HEK293T (cell line): ENCODE results near the gene MAPKAPK5.
"Not testable (repeated sequence)": the region's sequence is repeated elsewhere in the genome, so short reads cannot be mapped to it uniquely, and the experiment has no call there.

Experiments
- CTCF ChIA-PET: fragments of 350-600 bp; formaldehyde crosslinking; extraction: SDS; loops from one replicate; lab custom pipeline; 2021; ENCODE audit warnings: antibody characterized with exemption, inconsistent platforms; lab: Yijun Ruan, JAX
- POLR2A ChIA-PET: fragments of 350-600 bp; formaldehyde crosslinking; extraction: SDS; loops from one replicate; lab custom pipeline; 2020; ENCODE audit warnings: antibody characterized with exemption, inconsistent platforms; lab: Yijun Ruan, JAX
- DNase-seq: peaks from one replicate; pipeline ENCODE4 v3.0.0; 2012; ENCODE audit warnings: mixed read lengths; ENCODE audit errors: extremely low spot score
- ARNT ChIP-seq: fragments of 450-650 bp; IDR thresholded peaks from 2 replicates; pipeline ENCODE4 v1.6.1; 2017; ENCODE audit warnings: mild to moderate bottlenecking
- BHLHE40 ChIP-seq: fragments of 450-650 bp; IDR thresholded peaks from 2 replicates; pipeline ENCODE4 v1.6.1; 2016; ENCODE audit warnings: mild to moderate bottlenecking, moderate library complexity, borderline replicate concordance
- CTBP1 ChIP-seq: fragments of 450-650 bp; IDR thresholded peaks from 2 replicates; pipeline ENCODE4 v1.6.1; 2016; ENCODE audit warnings: borderline replicate concordance
- ELF4 ChIP-seq: fragments of 450-650 bp; IDR thresholded peaks from 2 replicates; pipeline ENCODE4 v1.6.1; 2017; ENCODE audit warnings: antibody characterized with exemption
- FOXA1 ChIP-seq: fragments of 450-650 bp; IDR thresholded peaks from 2 replicates; pipeline ENCODE4 v1.6.1; 2016; ENCODE audit warnings: mild to moderate bottlenecking
- FOXK2 ChIP-seq: fragments of 450-650 bp; IDR thresholded peaks from 2 replicates; pipeline ENCODE4 v1.6.1; 2016; ENCODE audit warnings: mild to moderate bottlenecking
- FOXM1 ChIP-seq: fragments of 450-650 bp; IDR thresholded peaks from 2 replicates; pipeline ENCODE4 v1.6.1; 2017; ENCODE audit warnings: mild to moderate bottlenecking, borderline replicate concordance
- HDGF ChIP-seq: fragments of 450-650 bp; IDR thresholded peaks from 2 replicates; pipeline ENCODE4 v1.6.1; 2017; ENCODE audit warnings: antibody characterized with exemption, borderline replicate concordance
- L3MBTL2 ChIP-seq: fragments of 450-650 bp; conservative IDR thresholded peaks from 2 replicates; pipeline ENCODE4 v1.6.1; 2016; ENCODE audit warnings: mild to moderate bottlenecking
- LEF1 ChIP-seq: fragments of 450-650 bp; IDR thresholded peaks from 2 replicates; pipeline ENCODE4 v1.6.1; 2017; ENCODE audit warnings: mild to moderate bottlenecking, borderline replicate concordance
- NFRKB ChIP-seq: fragments of 450-650 bp; IDR thresholded peaks from 2 replicates; pipeline ENCODE4 v1.6.1; 2016; ENCODE audit warnings: mild to moderate bottlenecking, moderate library complexity
- SP1 ChIP-seq: fragments of 450-650 bp; IDR thresholded peaks from 2 replicates; pipeline ENCODE4 v1.6.1; 2017
- SUZ12 ChIP-seq: fragments of 450-650 bp; IDR thresholded peaks from 2 replicates; pipeline ENCODE4 v1.6.1; 2016; ENCODE audit warnings: mild to moderate bottlenecking
- TARDBP ChIP-seq: fragments of 450-650 bp; IDR thresholded peaks from 2 replicates; pipeline ENCODE4 v1.6.1; 2016
- ZNF384 ChIP-seq: fragments of 450-650 bp; IDR thresholded peaks from 2 replicates; pipeline ENCODE4 v1.6.1; 2016
- TF ChIP-seq, protein P1 (sequence below): fragments of 450-650 bp; IDR thresholded peaks from 2 replicates; pipeline ENCODE4 v1.6.1; 2016

The MAPKAPK5 gene

DNA sequence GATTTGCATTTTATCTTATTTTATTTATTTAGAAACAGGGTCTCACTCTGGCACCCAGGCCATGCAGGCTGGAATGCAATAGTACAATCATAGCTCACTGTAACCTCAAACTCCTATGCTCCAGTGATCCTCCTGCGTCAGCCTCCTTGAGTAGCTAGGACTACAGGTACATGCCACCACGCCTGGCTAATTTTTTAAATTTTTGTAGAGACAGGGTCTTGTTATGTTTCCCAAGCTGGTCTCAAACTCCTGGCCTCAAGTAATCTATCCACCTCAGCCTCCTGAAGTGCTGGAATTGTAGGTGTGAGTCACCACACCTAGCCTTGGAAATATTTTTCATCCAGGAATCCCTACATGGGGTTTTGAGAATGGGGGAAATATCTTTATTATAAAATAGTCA lies 84.6 kb downstream of the MAPKAPK5 start:
- CTCF ChIA-PET: no interaction called here
- TF ChIP-seq SP1: no peak
- no peak for TF ChIP-seq FOXK2
- TF ChIP-seq HDGF: no peak
- TF ChIP-seq FOXM1: no peak
- no peak for TF ChIP-seq SUZ12
- TF ChIP-seq NFRKB: no peak
- no peak for DNase-seq
- POLR2A ChIA-PET: interaction anchor here (1.3 kb wide), 1 partner anchor 85 kb away, joined by 3 read pairs; no protein-coding TSS in a partner anchor

DNA sequence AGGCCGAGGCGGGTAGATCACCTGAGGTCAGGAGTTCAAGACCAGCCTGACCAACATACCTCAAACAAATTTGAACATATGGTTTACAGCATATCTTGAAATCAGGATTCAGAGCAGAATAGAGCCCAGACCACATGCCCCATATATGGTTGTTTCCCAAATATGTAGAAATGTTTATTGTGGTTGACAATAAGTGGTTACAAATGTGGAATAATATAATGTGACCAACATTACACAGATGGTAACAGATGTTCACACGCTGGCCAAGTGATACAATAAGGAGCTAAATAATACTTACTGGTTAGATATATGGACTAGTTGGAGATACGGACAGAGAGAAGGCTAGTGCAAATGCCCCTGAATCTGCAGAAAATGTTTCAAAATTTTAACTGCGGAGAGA lies 85.3 kb downstream of the MAPKAPK5 start:
- no peak for TF ChIP-seq FOXM1
- TF ChIP-seq TARDBP: no peak
- TF ChIP-seq HDGF: no peak
- no peak for TF ChIP-seq FOXK2
- no peak for TF ChIP-seq SUZ12
- no peak for TF ChIP-seq L3MBTL2
- TF ChIP-seq FOXA1: no peak
- no peak for TF ChIP-seq SP1
- no peak for TF ChIP-seq LEF1
- no peak for TF ChIP-seq NFRKB
- no peak for TF ChIP-seq CTBP1
- no peak for TF ChIP-seq ARNT
- TF ChIP-seq, protein P1, sequence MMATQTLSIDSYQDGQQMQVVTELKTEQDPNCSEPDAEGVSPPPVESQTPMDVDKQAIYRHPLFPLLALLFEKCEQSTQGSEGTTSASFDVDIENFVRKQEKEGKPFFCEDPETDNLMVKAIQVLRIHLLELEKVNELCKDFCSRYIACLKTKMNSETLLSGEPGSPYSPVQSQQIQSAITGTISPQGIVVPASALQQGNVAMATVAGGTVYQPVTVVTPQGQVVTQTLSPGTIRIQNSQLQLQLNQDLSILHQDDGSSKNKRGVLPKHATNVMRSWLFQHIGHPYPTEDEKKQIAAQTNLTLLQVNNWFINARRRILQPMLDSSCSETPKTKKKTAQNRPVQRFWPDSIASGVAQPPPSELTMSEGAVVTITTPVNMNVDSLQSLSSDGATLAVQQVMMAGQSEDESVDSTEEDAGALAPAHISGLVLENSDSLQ: no peak
- TF ChIP-seq ZNF384: no peak
- no peak for TF ChIP-seq ELF4
- TF ChIP-seq BHLHE40: no peak
- DNase-seq: no peak
- CTCF ChIA-PET: interaction anchor here (1.0 kb wide), 1 partner anchor 17 kb away, joined by 4 read pairs; no protein-coding TSS in a partner anchor
- POLR2A ChIA-PET: no interaction called here

DNA sequence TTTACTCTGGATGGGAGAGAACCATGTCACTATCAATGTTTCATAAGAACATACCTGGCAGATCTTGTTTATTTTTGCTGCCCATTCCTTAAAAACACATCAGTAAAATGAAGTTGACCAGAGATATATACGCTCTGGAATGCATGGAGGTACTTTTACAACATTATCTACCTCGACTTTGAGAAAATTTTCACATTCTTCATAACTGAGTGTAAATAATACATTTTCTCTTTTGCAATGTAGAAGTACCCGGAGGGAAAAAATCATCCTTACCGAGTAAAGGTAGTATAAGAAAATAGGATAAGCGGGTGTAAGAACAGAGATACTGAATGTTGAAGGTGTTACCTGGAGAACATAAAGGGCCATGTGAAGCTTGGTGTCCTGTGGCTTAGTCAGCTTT lies 90.2 kb downstream of the MAPKAPK5 start:
- no peak for DNase-seq
- CTCF ChIA-PET: no interaction called here
- TF ChIP-seq FOXM1 (no peak), BHLHE40 (no peak), ARNT (no peak), LEF1 (no peak), FOXK2 (no peak), L3MBTL2 (no peak), ZNF384 (no peak), CTBP1 (no peak), FOXA1 (no peak)
- TF ChIP-seq, protein P1: no peak
- POLR2A ChIA-PET: no interaction called here

DNA sequence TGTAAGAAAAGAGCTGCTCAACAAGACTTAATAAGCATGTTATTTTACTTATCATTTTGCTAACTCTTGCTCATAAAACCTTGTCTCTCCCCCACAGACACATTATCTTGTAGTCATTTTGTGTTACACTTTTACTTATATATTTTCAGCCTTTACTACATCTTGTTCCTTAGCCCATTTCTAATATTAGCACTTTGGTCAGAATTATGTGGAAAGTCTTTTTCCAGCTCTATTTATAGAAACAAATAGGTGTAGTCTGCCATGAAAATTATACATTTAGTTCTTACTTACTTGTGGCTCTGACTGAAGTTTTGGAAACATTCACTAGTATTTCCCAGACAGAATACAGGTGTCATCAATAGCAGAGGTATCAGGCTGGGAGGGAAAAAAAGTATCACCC lies 94.8 kb downstream of the MAPKAPK5 start:
- CTCF ChIA-PET: no interaction called here
- DNase-seq: no peak
- POLR2A ChIA-PET: no interaction called here
- TF ChIP-seq BHLHE40 (no peak), SUZ12 (no peak), NFRKB (no peak), HDGF (no peak), L3MBTL2 (no peak), FOXA1 (no peak), LEF1 (no peak)
- TF ChIP-seq, protein P1: no peak

DNA sequence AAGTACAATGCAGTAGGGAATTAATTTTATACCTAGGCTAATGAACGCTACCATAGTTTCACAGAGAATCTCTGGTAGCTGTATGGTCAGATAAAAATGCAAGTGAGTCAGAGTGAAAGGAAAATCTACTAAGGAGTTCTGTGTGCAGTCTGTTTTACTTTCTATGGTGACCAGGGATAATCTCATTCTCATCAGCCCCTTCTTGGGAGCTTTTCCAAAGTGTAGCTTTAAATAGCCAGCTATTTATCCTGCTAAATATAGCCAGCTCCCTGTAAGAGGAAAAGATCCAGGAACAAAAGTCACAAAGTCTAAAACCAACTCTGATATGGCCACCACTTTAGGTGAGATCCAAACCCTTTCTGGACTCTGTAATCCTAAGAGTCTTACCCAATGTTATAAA lies 95.4 kb downstream of the MAPKAPK5 start:
- DNase-seq: no peak
- TF ChIP-seq ARNT: no peak
- no peak for TF ChIP-seq TARDBP
- no peak for TF ChIP-seq BHLHE40
- TF ChIP-seq ZNF384: no peak
- no peak for TF ChIP-seq NFRKB
- TF ChIP-seq LEF1: no peak
- TF ChIP-seq L3MBTL2: no peak
- TF ChIP-seq ELF4: no peak
- no peak for TF ChIP-seq FOXA1
- TF ChIP-seq SUZ12: no peak
- TF ChIP-seq FOXK2: no peak

DNA sequence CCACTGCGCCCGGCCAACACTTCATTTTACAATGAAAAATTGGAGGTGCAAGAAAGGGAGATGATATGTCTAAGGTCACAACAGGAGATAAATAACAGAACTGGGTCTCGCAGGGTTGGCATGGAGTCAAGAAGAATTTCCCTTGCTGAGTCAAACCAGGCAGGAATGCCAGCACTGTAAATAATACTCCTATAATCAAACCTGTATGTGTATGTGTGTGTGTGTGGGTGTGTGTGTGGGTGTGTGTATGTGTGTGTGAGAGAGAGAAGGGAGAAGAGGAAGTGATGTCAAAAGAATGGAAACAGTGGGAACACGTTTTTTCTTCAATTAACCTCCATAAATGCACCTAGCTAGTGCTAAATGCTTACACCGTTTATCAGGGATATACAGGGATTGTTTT lies 100.5 kb downstream of the MAPKAPK5 start:
- no peak for DNase-seq
- CTCF ChIA-PET: no interaction called here
- TF ChIP-seq TARDBP: no peak
- POLR2A ChIA-PET: no interaction called here

More for the DNA sequence above, 95.4 kb downstream of the MAPKAPK5 start:
- ChIA-PET POLR2A (no interaction called here), CTCF (interaction anchor here (0.6 kb wide), 1 partner anchor 186 kb away, joined by 3 read pairs; no protein-coding TSS in a partner anchor)

DNA sequence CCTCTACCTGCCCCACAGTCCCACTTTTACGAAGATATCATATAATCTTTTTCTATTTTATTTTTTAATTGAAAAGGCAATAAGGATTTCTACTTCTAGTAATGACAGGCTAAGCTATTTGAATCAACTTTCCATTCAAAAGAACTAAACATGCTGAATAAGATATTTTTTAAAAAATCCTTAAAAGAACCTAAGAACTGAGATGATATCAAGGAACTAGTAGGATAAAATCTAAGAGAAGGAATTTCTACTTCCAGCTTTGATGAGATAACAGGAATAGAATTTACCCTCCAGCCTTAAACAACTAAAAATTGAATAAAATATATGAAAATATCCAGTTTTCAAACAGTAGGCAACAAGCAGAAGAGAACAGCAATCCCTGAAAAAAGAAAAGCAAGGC lies 101.9 kb downstream of the MAPKAPK5 start:
- no peak for DNase-seq
- ChIA-PET POLR2A (interaction anchor here (1.3 to 2.6 kb wide), 2 partner anchors 69 to 71 kb away, joined by 3 to 17 read pairs; partner anchors contain the start of genes ERP29 and TMEM116), CTCF (interaction anchor here (1.6 kb wide), 1 partner anchor 16 kb away, joined by 4 read pairs; no protein-coding TSS in a partner anchor)
- TF ChIP-seq FOXM1: no peak
- TF ChIP-seq TARDBP: no peak
- TF ChIP-seq FOXA1: no peak
- no peak for TF ChIP-seq SUZ12
- TF ChIP-seq BHLHE40: no peak
- no peak for TF ChIP-seq L3MBTL2
- no peak for TF ChIP-seq HDGF
- TF ChIP-seq ARNT: no peak
- no peak for TF ChIP-seq ZNF384

DNA sequence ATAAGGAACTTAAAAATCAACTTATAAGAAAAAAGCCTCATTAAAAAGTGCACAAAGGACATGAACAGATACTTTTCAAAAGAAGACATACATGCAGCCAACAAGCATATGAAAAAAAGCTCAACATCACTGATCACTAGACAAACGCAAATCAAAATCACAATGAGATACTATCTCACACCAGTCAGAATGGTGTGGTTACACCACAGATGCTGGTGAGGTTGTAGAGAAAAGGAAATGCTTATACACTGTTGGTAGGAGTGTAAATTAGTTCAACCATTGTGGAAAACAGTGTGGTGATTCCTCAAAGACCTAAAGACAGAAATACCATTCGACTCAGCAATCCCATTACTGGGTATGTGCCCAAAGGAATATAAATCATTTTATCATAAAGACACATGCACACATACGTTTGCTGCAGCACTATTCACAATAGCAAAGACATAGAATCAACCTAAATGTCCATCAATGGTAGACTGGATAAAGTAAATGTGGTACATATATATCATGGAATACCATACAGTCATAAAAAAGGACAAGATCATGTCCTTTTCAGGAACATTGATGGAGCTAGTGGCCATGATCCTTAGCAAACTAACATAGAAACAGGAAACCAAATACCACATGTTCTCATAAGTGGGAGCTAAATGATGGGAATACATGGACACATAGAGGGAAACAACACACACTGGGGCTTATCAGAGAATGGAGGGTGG lies 109.1 kb downstream of the MAPKAPK5 start:
- DNase-seq, POLR2A ChIA-PET, CTCF ChIA-PET: not testable (repeated sequence)
